Activated naive CD4-positive, alpha-beta T cell treated with anti-CD3 and anti-CD28 coated beads, Interleukin-2, amount 50 U/mL, for 16 hours (primary cell): Measurements from ENCODE around the gene NAIF1.
"Not testable (repeated sequence)": the region's sequence is repeated elsewhere in the genome, so short reads cannot be mapped to it uniquely, and the experiment has no call there.

ENCODE experiments used
- DNase-seq: peaks from one replicate; pipeline ENCODE4 v3.0.0-alpha.2; 2020

Gene NAIF1, protein sequence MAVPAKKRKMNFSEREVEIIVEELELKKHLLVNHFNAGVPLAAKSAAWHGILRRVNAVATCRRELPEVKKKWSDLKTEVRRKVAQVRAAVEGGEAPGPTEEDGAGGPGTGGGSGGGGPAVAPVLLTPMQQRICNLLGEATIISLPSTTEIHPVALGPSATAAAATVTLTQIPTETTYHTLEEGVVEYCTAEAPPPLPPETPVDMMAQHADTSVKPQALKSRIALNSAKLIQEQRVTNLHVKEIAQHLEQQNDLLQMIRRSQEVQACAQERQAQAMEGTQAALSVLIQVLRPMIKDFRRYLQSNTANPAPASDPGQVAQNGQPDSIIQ

GRCh38 chr9:128066713-128067644 is at the start of gene NAIF1:
Gene NAIF1, minus strand, starts transcription at chr9:128067320. Its CDS starts 219 bp downstream, at chr9:128067101.
- DNase-seq, result peak; percentile 94

DNA sequence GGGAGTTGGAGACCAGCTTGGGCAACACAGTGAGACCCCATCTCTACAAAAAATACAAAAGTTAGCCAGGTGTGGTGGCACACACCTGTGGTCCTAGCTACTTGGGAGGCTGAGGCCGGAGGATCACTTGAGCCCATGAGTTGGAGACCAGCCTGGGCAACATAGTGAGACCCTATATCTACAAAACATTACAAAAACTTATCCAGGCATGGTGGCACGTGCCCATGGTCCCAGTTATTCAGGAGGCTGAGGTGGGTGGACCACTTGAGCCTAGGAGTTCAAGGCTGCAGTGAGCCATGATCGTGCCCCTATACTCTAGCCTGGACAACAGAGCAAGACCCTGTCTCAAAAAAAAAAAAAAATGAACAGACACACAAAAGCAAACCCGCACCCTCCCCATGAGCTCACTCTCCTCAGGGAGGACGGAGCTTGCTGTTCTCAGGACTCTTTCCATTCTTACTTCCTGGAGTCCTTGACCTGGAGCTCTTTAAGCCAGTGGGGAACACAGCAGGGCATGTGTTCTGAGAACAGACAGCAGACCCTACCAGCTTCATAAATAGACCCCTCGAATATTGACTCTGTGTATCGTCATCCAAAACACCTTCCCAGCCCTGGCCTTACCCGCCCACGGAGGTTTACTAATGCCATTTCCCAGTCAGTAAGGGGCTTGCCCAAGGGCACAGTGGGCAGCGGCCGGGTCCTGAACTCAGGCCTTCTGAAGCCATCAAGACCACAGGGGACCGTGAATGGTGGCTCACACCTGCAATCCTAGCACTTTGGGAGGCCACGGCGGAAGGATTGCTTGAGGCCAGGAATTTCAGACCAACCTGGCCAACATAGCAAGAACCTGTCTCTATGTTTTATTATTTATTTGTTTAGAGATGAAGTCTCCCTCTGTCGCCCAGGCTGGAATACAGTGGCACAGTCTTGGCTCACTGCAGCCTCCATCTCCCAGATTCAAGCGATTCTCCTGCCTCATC is 49.3 kb upstream of the NAIF1 start:
- no peak for DNase-seq

DNA sequence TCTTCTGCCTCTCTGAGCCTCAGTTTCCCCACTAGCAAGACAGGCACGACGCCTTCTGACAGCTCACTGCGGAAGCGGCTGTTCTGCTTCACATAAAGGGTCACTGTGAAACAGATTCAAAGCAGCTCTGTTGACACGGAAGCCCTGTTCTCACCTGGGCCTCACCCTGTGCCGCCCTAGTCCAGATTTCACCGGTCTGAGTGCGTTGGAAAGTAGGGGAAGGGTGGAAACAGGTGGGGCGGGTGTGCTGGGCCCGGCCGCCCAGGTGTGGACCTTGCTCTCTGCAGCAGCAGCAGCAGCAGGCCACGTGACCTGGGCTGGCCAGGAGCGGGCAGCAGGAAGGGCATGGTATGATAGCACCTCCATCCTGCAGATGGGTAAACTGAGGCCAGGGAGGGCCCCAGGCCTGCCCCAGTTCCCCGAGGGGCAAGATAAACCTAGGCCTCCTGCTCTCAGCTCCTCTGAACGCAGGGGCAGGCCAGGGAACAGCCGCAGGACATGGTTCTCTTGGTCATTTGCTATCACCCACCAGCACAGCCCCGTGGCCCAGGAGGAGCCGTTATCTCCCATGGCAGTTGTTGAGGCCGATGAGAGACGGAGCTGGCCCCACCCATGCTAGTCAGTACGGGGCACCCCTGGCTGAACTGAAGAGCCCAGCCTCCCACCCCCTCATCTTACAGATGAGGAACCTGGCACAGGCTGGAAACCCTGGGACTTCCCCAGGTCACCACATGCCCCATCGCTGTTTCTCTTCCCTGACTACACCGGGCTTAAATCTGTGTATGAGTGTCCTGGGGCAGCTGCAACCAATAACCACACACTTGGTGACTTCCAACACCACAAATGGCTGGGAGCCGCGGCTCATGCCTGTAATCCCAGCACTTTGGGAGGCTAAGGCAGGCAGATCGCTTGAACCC is 48.3 kb upstream of the NAIF1 start:
- no peak for DNase-seq

DNA sequence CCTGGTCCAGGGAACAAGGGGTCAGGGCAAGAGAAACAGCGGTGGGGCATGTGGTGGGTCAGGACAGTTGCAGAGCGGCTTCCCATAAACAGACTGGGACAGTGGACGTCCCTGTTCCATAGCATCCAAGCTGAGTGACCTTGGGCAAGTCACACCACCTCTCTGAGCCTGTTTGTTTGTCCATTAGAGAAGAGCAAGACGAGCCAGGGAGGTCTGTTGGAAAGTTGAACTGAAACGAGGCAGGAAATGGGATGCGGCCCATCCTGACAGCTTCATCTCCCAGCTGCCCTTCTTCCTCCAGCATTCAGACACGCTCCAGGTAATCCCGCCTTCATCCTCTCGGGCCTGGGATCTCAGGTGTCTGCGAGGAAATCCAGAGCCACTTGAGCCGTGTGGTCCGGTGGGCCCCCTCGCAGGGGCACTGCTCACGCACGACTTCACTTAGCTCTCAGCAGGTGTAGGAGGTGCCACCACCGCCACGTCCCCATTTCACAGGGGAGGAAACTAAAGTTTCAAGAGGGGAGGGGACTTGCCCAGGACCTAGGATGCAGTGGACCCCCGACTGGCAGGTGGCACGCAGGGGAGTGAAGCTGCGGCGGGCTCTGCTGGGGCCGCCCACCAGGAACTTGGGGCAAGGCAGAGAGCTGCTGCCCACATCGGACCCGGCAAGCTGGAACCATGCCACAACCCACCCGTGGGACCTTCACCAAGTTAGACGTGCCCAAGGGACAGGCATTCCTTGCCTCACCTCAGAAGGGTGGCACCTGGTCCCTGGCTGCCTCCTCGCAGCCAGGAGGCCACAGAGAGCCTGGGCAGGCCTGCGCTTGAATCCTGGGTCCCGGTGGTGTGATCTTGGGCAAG is 47.4 kb upstream of the NAIF1 start:
- no peak for DNase-seq

GRCh38 chr9:128113526-128114325 is 46.6 kb upstream of the NAIF1 start:
- no peak for DNase-seq

DNA sequence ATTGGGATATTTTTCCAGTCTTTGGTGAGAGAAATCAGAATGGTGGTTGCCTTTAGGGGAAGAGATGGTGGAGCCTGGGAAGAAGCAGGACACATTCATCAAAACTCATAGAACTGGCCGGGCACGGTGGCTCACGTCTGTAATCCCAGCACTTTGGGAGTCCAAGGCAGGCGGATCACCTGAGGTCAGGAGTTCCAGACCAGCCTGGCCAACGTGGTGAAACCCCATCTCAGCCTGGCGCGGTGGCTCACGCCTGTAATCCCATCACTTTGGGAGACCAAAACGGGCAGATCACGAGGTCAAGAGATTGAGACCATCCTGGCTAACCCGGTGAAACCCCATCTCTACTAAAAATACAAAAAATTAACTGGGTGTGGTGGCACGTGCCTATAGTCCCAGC is 44.6 kb upstream of the NAIF1 start:
- not testable (repeated sequence) for DNase-seq

DNA sequence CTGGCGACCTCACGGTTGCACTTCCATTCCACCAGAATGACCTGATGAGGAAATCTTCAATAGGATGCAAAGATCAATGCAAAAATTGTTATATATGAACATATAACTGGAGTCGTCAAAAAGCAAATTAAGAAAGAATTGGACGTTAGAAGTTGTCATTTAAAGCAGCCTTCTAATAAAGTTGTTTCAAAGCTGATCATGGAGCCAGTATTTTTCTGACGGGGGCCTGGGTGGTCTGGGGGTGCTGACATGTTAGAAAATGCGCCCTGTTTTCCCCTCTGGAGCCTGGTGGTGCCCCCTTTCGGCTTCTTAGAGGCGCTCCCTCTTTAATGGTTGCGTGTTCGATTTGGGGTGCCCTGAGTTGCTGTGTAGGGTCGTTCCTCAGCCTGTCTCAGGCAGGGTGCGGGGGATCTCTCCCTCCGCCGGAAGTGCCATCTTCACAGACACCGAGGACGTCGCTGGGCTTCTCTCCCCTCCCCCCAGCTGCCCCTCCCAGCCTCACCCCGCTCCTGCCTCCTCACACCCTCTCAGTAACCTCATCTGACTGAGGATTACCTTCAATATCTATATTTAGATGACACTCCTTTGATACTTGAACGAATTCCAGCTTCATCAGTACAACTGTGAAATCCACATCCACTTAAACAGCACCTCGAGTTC is 42.1 kb upstream of the NAIF1 start:
- DNase-seq, result no peak

DNA sequence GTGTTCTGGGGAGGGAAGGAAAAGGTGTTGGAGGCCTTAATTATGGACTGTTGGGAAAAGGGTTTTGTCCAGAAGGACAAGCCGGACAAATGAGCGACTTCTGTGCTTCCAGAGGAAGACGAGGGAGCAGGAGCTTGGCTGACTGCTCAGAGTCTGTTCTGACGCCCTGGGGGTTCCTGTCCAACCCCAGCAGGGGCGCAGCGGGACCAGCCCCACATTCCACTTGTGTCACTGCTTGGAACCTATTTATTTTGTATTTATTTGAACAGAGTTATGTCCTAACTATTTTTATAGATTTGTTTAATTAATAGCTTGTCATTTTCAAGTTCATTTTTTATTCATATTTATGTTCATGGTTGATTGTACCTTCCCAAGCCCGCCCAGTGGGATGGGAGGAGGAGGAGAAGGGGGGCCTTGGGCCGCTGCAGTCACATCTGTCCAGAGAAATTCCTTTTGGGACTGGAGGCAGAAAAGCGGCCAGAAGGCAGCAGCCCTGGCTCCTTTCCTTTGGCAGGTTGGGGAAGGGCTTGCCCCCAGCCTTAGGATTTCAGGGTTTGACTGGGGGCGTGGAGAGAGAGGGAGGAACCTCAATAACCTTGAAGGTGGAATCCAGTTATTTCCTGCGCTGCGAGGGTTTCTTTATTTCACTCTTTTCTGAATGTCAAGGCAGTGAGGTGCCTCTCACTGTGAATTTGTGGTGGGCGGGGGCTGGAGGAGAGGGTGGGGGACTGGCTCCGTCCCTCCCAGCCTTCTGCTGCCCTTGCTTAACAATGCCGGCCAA is 41.3 kb upstream of the NAIF1 start:
- no peak for DNase-seq

DNA sequence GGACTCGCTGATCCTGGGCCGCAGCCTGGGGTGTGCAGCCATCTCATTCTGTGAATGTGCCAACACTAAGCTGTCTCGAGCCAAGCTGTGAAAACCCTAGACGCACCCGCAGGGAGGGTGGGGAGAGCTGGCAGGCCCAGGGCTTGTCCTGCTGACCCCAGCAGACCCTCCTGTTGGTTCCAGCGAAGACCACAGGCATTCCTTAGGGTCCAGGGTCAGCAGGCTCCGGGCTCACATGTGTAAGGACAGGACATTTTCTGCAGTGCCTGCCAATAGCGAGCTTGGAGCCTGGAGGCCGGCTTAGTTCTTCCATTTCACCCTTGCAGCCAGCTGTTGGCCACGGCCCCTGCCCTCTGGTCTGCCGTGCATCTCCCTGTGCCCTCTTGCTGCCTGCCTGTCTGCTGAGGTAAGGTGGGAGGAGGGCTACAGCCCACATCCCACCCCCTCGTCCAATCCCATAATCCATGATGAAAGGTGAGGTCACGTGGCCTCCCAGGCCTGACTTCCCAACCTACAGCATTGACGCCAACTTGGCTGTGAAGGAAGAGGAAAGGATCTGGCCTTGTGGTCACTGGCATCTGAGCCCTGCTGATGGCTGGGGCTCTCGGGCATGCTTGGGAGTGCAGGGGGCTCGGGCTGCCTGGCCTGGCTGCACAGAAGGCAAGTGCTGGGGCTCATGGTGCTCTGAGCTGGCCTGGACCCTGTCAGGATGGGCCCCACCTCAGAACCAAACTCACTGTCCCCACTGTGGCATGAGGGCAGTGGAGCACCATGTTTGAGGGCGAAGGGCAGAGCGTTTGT is 40.5 kb upstream of the NAIF1 start:
- DNase-seq, result no peak

DNA sequence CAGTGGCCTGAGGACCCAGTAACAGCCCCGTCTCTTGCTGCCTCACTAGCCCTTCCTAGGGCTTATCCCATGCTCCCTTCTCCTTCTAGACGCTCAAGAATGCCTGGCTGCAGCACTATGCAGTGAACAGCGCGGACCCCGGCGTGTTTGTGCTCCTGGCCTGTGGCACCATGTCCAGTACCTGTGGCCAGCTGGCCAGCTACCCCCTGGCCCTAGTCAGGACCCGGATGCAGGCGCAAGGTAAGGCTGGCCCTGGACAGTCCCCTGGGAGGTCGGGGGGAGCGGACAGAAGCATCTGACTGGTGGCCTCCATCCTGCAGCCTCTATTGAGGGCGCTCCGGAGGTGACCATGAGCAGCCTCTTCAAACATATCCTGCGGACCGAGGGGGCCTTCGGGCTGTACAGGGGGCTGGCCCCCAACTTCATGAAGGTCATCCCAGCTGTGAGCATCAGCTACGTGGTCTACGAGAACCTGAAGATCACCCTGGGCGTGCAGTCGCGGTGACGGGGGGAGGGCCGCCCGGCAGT is 39.9 kb upstream of the NAIF1 start:
- no peak for DNase-seq

DNA sequence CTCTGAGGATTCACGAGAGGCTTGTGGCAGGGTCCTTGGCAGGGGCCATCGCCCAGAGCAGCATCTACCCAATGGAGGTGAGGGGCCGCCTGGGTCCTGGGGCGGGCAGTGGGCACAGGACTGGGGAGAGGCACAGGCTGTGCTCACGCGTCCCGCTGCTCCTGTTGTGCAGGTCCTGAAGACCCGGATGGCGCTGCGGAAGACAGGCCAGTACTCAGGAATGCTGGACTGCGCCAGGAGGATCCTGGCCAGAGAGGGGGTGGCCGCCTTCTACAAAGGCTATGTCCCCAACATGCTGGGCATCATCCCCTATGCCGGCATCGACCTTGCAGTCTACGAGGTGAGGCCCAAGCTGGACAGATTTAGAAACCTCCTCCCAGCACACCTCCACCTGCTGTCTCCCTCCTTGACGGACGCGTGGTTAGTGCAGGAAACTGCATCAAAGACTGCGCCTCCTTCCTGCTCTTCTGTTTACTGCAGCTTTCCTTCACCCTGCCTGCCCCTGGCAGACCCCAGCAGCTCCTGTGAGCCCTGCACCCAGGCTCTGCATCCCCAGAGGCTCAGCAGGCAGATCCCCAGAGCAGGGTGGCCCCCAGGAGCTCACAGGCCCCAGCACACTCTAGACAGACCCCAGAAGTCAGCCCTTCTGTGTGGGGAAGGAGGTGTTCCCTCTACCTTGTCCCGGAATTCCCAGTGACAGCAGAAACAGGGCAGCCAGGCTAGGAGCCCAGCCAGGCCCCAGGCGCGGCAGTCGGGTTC is 39.2 kb upstream of the NAIF1 start:
- no peak for DNase-seq

DNA sequence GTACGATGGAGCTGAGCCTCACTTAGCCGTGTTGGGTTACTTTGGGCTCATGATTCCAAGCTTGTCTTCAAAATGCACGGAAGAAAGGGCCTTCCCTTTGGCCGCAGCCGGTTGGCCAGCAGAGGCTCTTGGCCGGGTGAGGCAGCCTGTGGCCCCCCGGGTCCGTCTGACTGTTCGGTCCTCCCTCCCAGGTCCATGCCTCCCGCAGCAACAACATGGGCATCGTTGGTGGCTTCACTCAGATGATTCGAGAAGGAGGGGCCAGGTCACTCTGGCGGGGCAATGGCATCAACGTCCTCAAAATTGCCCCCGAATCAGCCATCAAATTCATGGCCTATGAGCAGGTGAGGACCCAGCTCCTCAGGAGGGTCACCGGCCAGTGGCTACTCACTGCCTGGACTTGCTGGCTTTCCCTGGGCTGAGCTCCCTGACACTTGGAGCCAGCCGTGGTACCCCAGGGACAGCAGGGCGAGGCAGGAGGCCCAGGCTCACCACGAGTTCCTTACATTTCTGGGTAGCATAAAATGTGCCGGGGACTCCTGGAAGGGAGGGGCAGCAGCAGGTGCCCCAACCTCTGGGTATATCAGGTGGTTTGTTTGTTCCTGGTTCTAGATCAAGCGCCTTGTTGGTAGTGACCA is 38.5 kb upstream of the NAIF1 start:
- DNase-seq, result no peak

GRCh38 chr9:128104171-128104618 is 37.1 kb upstream of the NAIF1 start:
- DNase-seq, result no peak

GRCh38 chr9:128103589-128103962 is 36.5 kb upstream of the NAIF1 start:
- DNase-seq, result peak; percentile 44

GRCh38 chr9:128102861-128103588 is 35.9 kb upstream of the NAIF1 start:
- no peak for DNase-seq
